GM12873 (cell line): ENCODE measurements around the gene ADTRP.

ENCODE experiments used
- TF ChIP-seq, protein P1 (sequence below): IDR thresholded peaks from 2 replicates; pipeline ENCODE4 v1.5.1; 2012; ENCODE audit warnings: low read depth, mild to moderate bottlenecking, moderate library complexity, low read length, control low read depth; ENCODE audit not compliant: insufficient read depth; ENCODE audit errors: missing control alignments

The ADTRP gene

DNA sequence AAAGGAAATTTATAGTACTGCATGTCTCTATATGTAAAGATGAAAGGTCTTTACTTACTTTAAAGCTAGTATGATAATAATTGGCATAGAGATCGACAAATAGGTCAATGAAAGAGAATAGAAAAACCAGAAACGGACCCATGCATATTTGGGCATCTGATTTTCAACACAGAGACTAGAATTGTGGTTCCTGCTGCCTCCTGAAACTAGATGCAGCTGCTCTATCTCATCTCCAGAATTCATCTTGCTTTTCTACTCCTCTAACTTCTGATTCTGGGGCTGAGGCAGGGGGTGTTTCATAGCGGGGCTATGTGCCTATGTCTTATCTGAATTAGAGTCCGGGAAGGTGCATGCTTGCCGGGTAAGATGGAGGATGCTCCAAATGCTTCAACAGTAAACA lies 105.9 kb downstream of the ADTRP start:
- TF ChIP-seq, protein P1, sequence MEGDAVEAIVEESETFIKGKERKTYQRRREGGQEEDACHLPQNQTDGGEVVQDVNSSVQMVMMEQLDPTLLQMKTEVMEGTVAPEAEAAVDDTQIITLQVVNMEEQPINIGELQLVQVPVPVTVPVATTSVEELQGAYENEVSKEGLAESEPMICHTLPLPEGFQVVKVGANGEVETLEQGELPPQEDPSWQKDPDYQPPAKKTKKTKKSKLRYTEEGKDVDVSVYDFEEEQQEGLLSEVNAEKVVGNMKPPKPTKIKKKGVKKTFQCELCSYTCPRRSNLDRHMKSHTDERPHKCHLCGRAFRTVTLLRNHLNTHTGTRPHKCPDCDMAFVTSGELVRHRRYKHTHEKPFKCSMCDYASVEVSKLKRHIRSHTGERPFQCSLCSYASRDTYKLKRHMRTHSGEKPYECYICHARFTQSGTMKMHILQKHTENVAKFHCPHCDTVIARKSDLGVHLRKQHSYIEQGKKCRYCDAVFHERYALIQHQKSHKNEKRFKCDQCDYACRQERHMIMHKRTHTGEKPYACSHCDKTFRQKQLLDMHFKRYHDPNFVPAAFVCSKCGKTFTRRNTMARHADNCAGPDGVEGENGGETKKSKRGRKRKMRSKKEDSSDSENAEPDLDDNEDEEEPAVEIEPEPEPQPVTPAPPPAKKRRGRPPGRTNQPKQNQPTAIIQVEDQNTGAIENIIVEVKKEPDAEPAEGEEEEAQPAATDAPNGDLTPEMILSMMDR, result no peak

DNA sequence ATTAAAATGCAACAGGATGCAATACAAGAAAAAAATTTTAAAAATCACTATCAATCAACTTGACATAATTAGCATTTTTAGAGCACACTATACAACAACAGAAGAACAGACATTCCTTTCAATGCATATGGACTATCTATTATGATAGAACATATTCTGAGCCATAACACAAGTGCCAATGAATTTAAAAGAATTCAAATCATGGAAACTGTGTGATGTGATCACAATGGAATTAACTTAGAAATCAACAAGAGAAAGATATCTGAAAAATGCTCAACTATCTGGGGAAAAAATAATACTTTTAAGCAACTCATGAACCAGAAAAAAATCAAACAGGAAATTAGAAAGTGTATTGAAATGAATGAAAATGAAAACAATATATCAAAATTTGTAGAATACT lies 106.3 kb downstream of the ADTRP start:
- TF ChIP-seq, protein P1, result no peak

GRCh38 chr6:11669696-11670095 lies 108.9 kb downstream of the ADTRP start:
- TF ChIP-seq, protein P1, result no peak

GRCh38 chr6:11668455-11668854 lies 110.1 kb downstream of the ADTRP start:
- TF ChIP-seq, protein P1, result no peak

GRCh38 chr6:11667876-11668275 lies 110.7 kb downstream of the ADTRP start:
- TF ChIP-seq, protein P1, result no peak

- TF ChIP-seq, protein P1, result no peak
These were observed 112.8 kb downstream of the ADTRP start for GRCh38 chr6:11665604-11666326.
